ENCODE measurements around the gene FAM171A2.

DNA sequence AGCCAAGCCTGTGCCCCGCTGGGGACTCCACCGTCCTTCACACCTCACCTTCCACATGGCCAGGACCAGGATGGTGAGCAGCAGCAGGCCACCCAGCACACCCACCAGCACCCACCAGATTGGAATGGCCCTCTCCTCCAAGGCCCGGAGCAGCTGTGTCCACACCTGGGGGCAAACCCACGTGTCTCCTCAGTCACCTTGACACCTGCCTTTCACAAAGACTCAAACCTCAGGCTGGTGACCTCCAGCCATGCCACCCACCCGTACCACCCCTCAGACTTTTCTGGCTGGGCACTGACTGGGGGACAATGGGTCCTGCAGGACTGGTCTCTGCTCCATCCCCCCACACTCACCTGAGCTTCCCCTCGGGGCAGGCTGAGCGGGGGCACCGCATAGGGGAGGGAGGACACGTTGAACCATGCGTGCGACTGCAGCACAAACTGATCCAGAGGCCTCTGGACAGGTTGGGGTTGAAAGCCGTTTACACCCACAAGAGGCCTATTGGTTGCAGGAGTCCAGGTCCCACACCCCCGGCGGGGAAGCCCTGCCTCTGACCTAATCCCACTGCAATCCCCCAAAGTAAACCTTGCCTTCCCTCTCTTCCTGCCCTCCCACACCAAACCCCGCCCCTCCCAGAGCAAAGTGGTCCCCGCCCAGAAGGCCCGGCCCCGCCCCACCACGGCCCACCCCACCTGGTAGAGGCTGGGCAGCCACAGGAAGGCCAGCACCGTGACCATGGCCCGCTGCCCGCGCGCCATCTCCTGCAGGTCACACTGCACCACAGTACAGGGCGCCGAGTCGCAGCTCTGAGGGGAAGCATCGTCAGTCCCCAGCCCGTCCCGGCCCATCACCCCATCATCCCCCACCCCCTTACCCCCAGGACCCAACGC is 10.9 kb upstream of the FAM171A2 start:
- TF ChIP-seq CTCF (IDR thresholded peaks at IDR 0.05; ENCODE audit: low read depth, low read length, missing input control) (no peak), RAD21 (IDR thresholded peaks at IDR 0.05) (no peak)
- TF ChIP-seq, protein P1, sequence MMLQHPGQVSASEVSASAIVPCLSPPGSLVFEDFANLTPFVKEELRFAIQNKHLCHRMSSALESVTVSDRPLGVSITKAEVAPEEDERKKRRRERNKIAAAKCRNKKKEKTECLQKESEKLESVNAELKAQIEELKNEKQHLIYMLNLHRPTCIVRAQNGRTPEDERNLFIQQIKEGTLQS (IDR thresholded peaks at IDR 0.05), result no peak
